Measurements from ENCODE around the gene POLR2M.

POLR2M gene

DNA sequence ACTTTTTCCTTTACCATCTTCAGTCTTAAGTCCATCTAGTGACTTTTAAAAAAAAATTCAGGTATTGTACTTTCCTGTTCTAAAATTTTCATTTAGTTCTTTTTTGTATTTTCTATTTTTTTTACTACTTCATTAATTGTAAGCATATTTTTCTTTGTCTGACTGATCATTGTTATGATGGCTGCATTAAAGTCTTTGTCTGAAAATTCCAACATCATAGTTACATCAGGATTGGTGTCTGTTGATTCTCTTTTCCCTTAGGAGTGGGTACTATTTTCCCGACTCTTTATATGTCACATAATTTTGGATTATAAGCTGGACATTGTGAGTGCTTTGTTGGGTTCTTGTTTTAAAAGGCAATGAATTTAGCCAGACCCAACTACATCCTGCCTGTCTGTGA lies 34.9 kb upstream of the POLR2M start:
- Histone ChIP-seq H3K27ac (ENCODE audit: low read depth, low read length) (no peak overlapping the region), H3K9ac (ENCODE audit: low read length) (no peak overlapping the region), H3K4me2 (ENCODE audit: low read depth, low read length, poor library complexity, severe bottlenecking) (no peak overlapping the region), H3K27me3 (ENCODE audit: low read length) (no peaks in the 10 kb centered on the region), H2AFZ (ENCODE audit: low read depth, low read length, severe bottlenecking) (no peak overlapping the region), H3K79me2 (ENCODE audit: insufficient read depth, low read length) (no peaks in the 10 kb centered on the region), H3K9me3 (ENCODE audit: insufficient read depth, low read length) (no peaks in the 10 kb centered on the region), H3K9me2 (replicated peaks; ENCODE audit: insufficient read depth, low read length) (no peaks in the 10 kb centered on the region), H4K20me1 (ENCODE audit: low read depth, low read length) (no peaks in the 10 kb centered on the region), H3K4me3 (ENCODE audit: insufficient read depth, low read length, poor library complexity, severe bottlenecking) (no peak overlapping the region), H3K36me3 (ENCODE audit: low read length) (no peaks in the 10 kb centered on the region), H3F3A (ENCODE audit: insufficient read depth) (no peaks in the 10 kb centered on the region)
- TF ChIP-seq, protein P1, sequence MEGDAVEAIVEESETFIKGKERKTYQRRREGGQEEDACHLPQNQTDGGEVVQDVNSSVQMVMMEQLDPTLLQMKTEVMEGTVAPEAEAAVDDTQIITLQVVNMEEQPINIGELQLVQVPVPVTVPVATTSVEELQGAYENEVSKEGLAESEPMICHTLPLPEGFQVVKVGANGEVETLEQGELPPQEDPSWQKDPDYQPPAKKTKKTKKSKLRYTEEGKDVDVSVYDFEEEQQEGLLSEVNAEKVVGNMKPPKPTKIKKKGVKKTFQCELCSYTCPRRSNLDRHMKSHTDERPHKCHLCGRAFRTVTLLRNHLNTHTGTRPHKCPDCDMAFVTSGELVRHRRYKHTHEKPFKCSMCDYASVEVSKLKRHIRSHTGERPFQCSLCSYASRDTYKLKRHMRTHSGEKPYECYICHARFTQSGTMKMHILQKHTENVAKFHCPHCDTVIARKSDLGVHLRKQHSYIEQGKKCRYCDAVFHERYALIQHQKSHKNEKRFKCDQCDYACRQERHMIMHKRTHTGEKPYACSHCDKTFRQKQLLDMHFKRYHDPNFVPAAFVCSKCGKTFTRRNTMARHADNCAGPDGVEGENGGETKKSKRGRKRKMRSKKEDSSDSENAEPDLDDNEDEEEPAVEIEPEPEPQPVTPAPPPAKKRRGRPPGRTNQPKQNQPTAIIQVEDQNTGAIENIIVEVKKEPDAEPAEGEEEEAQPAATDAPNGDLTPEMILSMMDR (IDR thresholded peaks at IDR 0.05; ENCODE audit: insufficient read depth, low read length, poor library complexity, severe bottlenecking) = no peak
- TF ChIP-seq EZH2phosphoT487 (conservative IDR thresholded peaks at IDR 0.05; ENCODE audit: low read length) = no peak

GRCh38 chr15:57675481-57676181 lies 30.9 kb upstream of the POLR2M start:
- no peak overlapping the region for H3K4me3 ChIP-seq (ENCODE audit: insufficient read depth, low read length, poor library complexity, severe bottlenecking)
- TF ChIP-seq, protein P1 (IDR thresholded peaks at IDR 0.05; ENCODE audit: insufficient read depth, low read length, poor library complexity, severe bottlenecking) = no peak
- no peak for TF ChIP-seq EZH2phosphoT487 (conservative IDR thresholded peaks at IDR 0.05; ENCODE audit: low read length)
- H3F3A ChIP-seq (ENCODE audit: insufficient read depth) = no peaks in the 10 kb centered on the region
- no peaks in the 10 kb centered on the region for H3K27me3 ChIP-seq (ENCODE audit: low read length)
- no peaks in the 10 kb centered on the region for H3K9me3 ChIP-seq (ENCODE audit: insufficient read depth, low read length)
- H4K20me1 ChIP-seq (ENCODE audit: low read depth, low read length) = no peaks in the 10 kb centered on the region
- H3K27ac ChIP-seq (ENCODE audit: low read depth, low read length) = no peak overlapping the region
- no peaks in the 10 kb centered on the region for H3K9me2 ChIP-seq (replicated peaks; ENCODE audit: insufficient read depth, low read length)
- no peak overlapping the region for H3K9ac ChIP-seq (ENCODE audit: low read length)
- H3K4me2 ChIP-seq (ENCODE audit: low read depth, low read length, poor library complexity, severe bottlenecking) = no peak overlapping the region
- no peaks in the 10 kb centered on the region for H3K79me2 ChIP-seq (ENCODE audit: insufficient read depth, low read length)
- H2AFZ ChIP-seq (ENCODE audit: low read depth, low read length, severe bottlenecking) = no peak overlapping the region
- no peaks in the 10 kb centered on the region for H3K36me3 ChIP-seq (ENCODE audit: low read length)

GRCh38 chr15:57676585-57676984 lies 29.9 kb upstream of the POLR2M start:
- Histone ChIP-seq H4K20me1 (ENCODE audit: low read depth, low read length) (no peaks in the 10 kb centered on the region), H3K79me2 (ENCODE audit: insufficient read depth, low read length) (no peaks in the 10 kb centered on the region), H3K36me3 (ENCODE audit: low read length) (no peaks in the 10 kb centered on the region), H3K4me3 (ENCODE audit: insufficient read depth, low read length, poor library complexity, severe bottlenecking) (no peak overlapping the region), H3K27ac (ENCODE audit: low read depth, low read length) (no peak overlapping the region), H3K9me2 (replicated peaks; ENCODE audit: insufficient read depth, low read length) (no peaks in the 10 kb centered on the region), H3K9me3 (ENCODE audit: insufficient read depth, low read length) (no peaks in the 10 kb centered on the region), H3F3A (ENCODE audit: insufficient read depth) (no peaks in the 10 kb centered on the region), H3K9ac (ENCODE audit: low read length) (no peak overlapping the region), H3K27me3 (ENCODE audit: low read length) (no peaks in the 10 kb centered on the region), H3K4me2 (ENCODE audit: low read depth, low read length, poor library complexity, severe bottlenecking) (no peak overlapping the region), H2AFZ (ENCODE audit: low read depth, low read length, severe bottlenecking) (no peak overlapping the region)
- TF ChIP-seq, protein P1 (IDR thresholded peaks at IDR 0.05; ENCODE audit: insufficient read depth, low read length, poor library complexity, severe bottlenecking) = no peak
- no peak for TF ChIP-seq EZH2phosphoT487 (conservative IDR thresholded peaks at IDR 0.05; ENCODE audit: low read length)

Measured in SU-DHL-6 (cell line).